Upper lobe of left lung (tissue), 6 donors: ENCODE measurements around the gene HAVCR2. TPM values are rescaled to one million over a fixed set of nuclear protein-coding genes. Genes with fewer than 3 reads are reported as not detected.
"Not testable (repeated sequence)": the region's sequence is repeated elsewhere in the genome, so short reads cannot be mapped to it uniquely, and the experiment has no call there.

Experiments used
- ATAC-seq, 2 donors: fragments of 200-7000 bp; cut with Tn5 transposase; one replicate each; pipeline ENCODE4 v1.9.1; 2022; ENCODE audit warnings: mild to moderate bottlenecking in 2 of 2, moderate library complexity in 2 of 2; ENCODE audit not compliant: low FRiP score in 2 of 2
- DNase-seq, 2 donors: peaks; one replicate each; pipeline ENCODE4 v3.0.0-alpha.2; 2019 to 2020
- H3K27ac ChIP-seq, 4 donors: fragments of 200-600 bp; sonication (generic); one replicate each; pipeline ENCODE4 v1.5.1; 2016 to 2019
- H3K27me3 ChIP-seq, 4 donors: fragments of 200-600 bp; sonication (generic); one replicate each; pipeline ENCODE4 v1.5.1; 2017 to 2019
- H3K36me3 ChIP-seq, 4 donors: fragments of 200-600 bp; sonication (generic); one replicate each; pipeline ENCODE4 v1.5.1; 2016 to 2019
- H3K4me1 ChIP-seq, 4 donors: fragments of 200-600 bp; sonication (generic); one replicate each; pipeline ENCODE4 v1.5.1; 2018 to 2019
- H3K4me3 ChIP-seq, 4 donors: fragments of 200-600 bp; sonication (generic); one replicate each; pipeline ENCODE4 v1.5.1; 2017 to 2019; ENCODE audit warnings: mild to moderate bottlenecking in 2 of 4, moderate library complexity in 1 of 4
- H3K9me3 ChIP-seq, 4 donors: fragments of 200-600 bp; sonication (generic); one replicate each; pipeline ENCODE4 v1.5.1; 2018 to 2019
- CTCF ChIP-seq, 6 experiments: fragments of 450-650 bp in 4 of 6; fragments of 200-600 bp in 2 of 6; sonication (generic) in 2 of 6; IDR thresholded peaks; one replicate each; pipeline ENCODE4 v1.5.1; 2016 to 2019; ENCODE audit warnings: antibody characterized with exemption in 6 of 6
- EP300 ChIP-seq, 4 donors: sonication (generic); formaldehyde crosslinking; IDR thresholded peaks; one replicate each; pipeline ENCODE4 v1.5.1; 2017; ENCODE audit warnings: antibody characterized with exemption in 4 of 4, control low read depth in 2 of 4
- POLR2A ChIP-seq, 4 donors: fragments of 450-650 bp; IDR thresholded peaks; one replicate each; pipeline ENCODE4 v1.5.1; 2016 to 2017; ENCODE audit warnings: antibody characterized with exemption in 4 of 4, mild to moderate bottlenecking in 2 of 4
- POLR2AphosphoS5 ChIP-seq, 2 donors: sonication (generic); formaldehyde crosslinking; IDR thresholded peaks; one replicate each; pipeline ENCODE4 v1.5.1; 2017; ENCODE audit warnings: antibody characterized with exemption in 2 of 2
- WGBS, 2 donors: methylation state at CpG; one replicate each; pipeline ENCODE4 v1.1.5; 2017 to 2018; 5-methylcytosine and 5-hydroxymethylcytosine counted together
- total RNA-seq, 6 donors: library from RNA; depleted of rRNA in 4 of 6; stranded (reverse); fragments of >200 nt in 4 of 6; gene quantifications; one replicate each; pipeline versions ENCODE4 v1.1.0 to v1.2.1, GENCODE V29; 2016 to 2021
- donor health status: DM: no; HTN: no; CAD: no; lungs with moderate emphysema.
- donor health status: DM: no; HTN: yes; CAD: no; lungs with severe emphysema.

Gene HAVCR2
- total RNA-seq, 6 donors from 2014 or later: 15.2 to 42.6 (median 38.4) TPM

GRCh38 chr5:157049605-157050004, 59.2 kb downstream of the HAVCR2 start:
- Histone ChIP-seq H3K4me3 (no peak overlapping the region), H3K27me3 (no peaks in the 10 kb centered on the region), H3K27ac (no peak overlapping the region), H3K36me3 (no peaks in the 10 kb centered on the region), H3K4me1 (no peaks in the 10 kb centered on the region), H3K9me3 (no peaks in the 10 kb centered on the region)
- TF ChIP-seq CTCF (IDR thresholded peaks at IDR 0.05) (no peak), POLR2A (IDR thresholded peaks at IDR 0.05) (no peak), POLR2AphosphoS5 (IDR thresholded peaks at IDR 0.05) (no peak), EP300 (IDR thresholded peaks at IDR 0.05) (no peak)
- ATAC-seq: no peak
- no peak for DNase-seq
- WGBS, 2 donors: 19 to 36% methylated on average over 1 of the region's 1 CpG

GRCh38 chr5:157047898-157048297, 60.9 kb downstream of the HAVCR2 start:
- TF ChIP-seq POLR2AphosphoS5 (IDR thresholded peaks at IDR 0.05) (no peak), EP300 (IDR thresholded peaks at IDR 0.05) (no peak)
- no peak for ATAC-seq
- Histone ChIP-seq H3K4me3 (no peak overlapping the region), H3K9me3 (no peaks in the 10 kb centered on the region), H3K36me3 (no peaks in the 10 kb centered on the region), H3K27ac (no peak overlapping the region), H3K27me3 (no peaks in the 10 kb centered on the region), H3K4me1 (no peaks in the 10 kb centered on the region)
- 89 to 91% methylated on average over 5 of the region's 5 CpGs for WGBS, 2 donors
- DNase-seq: no peak

- H3K36me3 ChIP-seq, H3K27me3 ChIP-seq, H3K9me3 ChIP-seq, H3K27ac ChIP-seq, H3K4me3 ChIP-seq, DNase-seq, H3K4me1 ChIP-seq, ATAC-seq: not testable (repeated sequence)
- WGBS, 2 donors: 92 to 93% methylated on average over 4 of the region's 4 CpGs
These were observed 61.8 kb downstream of the HAVCR2 start for GRCh38 chr5:157047016-157047415.

- Histone ChIP-seq H3K27ac (no peak overlapping the region), H3K4me1 (no peaks in the 10 kb centered on the region), H3K27me3 (no peaks in the 10 kb centered on the region), H3K36me3 (no peaks in the 10 kb centered on the region), H3K4me3 (no peak overlapping the region), H3K9me3 (no peaks in the 10 kb centered on the region)
- no peak for ATAC-seq
- DNase-seq: no peak
- WGBS, 2 donors: 90 to 96% methylated on average over 3 of the region's 3 CpGs
- TF ChIP-seq CTCF (IDR thresholded peaks at IDR 0.05): no peak
- no peak for TF ChIP-seq EP300 (IDR thresholded peaks at IDR 0.05)
- TF ChIP-seq POLR2A (IDR thresholded peaks at IDR 0.05): no peak
- no peak for TF ChIP-seq POLR2AphosphoS5 (IDR thresholded peaks at IDR 0.05)
These were observed 62.8 kb downstream of the HAVCR2 start for GRCh38 chr5:157046041-157046440.

GRCh38 chr5:157045601-157046000, 63.2 kb downstream of the HAVCR2 start:
- TF ChIP-seq CTCF (IDR thresholded peaks at IDR 0.05) (no peak), POLR2AphosphoS5 (IDR thresholded peaks at IDR 0.05) (no peak), POLR2A (IDR thresholded peaks at IDR 0.05) (no peak), EP300 (IDR thresholded peaks at IDR 0.05) (no peak)
- no peaks in the 10 kb centered on the region for H3K27me3 ChIP-seq

GRCh38 chr5:157038568-157039187, 70.2 kb downstream of the HAVCR2 start:
- no peaks in the 10 kb centered on the region for H3K4me1 ChIP-seq
- no peak for DNase-seq
- H3K4me3 ChIP-seq: no peak overlapping the region
- H3K36me3 ChIP-seq: no peaks in the 10 kb centered on the region
- WGBS, 2 donors: 78 to 87% methylated on average over 5 of the region's 5 CpGs
- no peak overlapping the region for H3K27ac ChIP-seq
- H3K9me3 ChIP-seq: no peaks in the 10 kb centered on the region
- H3K27me3 ChIP-seq: no peaks in the 10 kb centered on the region
- ATAC-seq: no peak
- TF ChIP-seq POLR2AphosphoS5 (IDR thresholded peaks at IDR 0.05): no peak

More at GRCh38 chr5:157045601-157046000, 63.2 kb downstream of the HAVCR2 start:
- no peaks in the 10 kb centered on the region for H3K9me3 ChIP-seq
- no peak for DNase-seq
- H3K27ac ChIP-seq: no peak overlapping the region
- no peak for ATAC-seq
- no peaks in the 10 kb centered on the region for H3K4me1 ChIP-seq
- H3K4me3 ChIP-seq: no peak overlapping the region
- WGBS, 2 donors: 42 to 59% methylated on average over 2 to 3 of the region's 3 CpGs
- no peaks in the 10 kb centered on the region for H3K36me3 ChIP-seq

Other genes with a start within 250 kb of the HAVCR2 start
- under 1 TPM in 2 of 6 donors, not detected in 4; 0.31 to 0.54 TPM for gene TIMD4, start 145.8 kb downstream of the HAVCR2 start, total RNA-seq
- 1 to 10 TPM in 1 of 6 donors, under 1 TPM in 3, not detected in 2; 0.34 to 4.2 (median 0.62) TPM for gene HAVCR1, start 49.9 kb downstream of the HAVCR2 start, total RNA-seq
- 10 to 100 TPM in 4 of 6 donors, 1 to 10 TPM in 2; 8.5 to 16.7 (median 10.3) TPM for gene MED7, start 33.8 kb upstream of the HAVCR2 start, total RNA-seq
- not detected for gene GARIN3, start 57.2 kb upstream of the HAVCR2 start, total RNA-seq
- 10 to 100 TPM in 1 of 6 donors, 1 to 10 TPM in 5; 5.0 to 15.2 (median 7.0) TPM for gene ITK, start 71.8 kb upstream of the HAVCR2 start, total RNA-seq
- 10 to 100 TPM; 39.6 to 71.8 (median 47.7) TPM for gene CYFIP2, start 157.1 kb upstream of the HAVCR2 start, total RNA-seq